ENCODE measurements around the gene CC2D2B. TPM values are rescaled to one million over a fixed set of nuclear protein-coding genes. Genes with fewer than 3 reads are reported as not detected.
"Not testable (repeated sequence)": the region's sequence is repeated elsewhere in the genome, so short reads cannot be mapped to it uniquely, and the experiment has no call there.

The CC2D2B gene
- total RNA-seq, 1 donor from 2014 or later = 1.6 TPM

DNA sequence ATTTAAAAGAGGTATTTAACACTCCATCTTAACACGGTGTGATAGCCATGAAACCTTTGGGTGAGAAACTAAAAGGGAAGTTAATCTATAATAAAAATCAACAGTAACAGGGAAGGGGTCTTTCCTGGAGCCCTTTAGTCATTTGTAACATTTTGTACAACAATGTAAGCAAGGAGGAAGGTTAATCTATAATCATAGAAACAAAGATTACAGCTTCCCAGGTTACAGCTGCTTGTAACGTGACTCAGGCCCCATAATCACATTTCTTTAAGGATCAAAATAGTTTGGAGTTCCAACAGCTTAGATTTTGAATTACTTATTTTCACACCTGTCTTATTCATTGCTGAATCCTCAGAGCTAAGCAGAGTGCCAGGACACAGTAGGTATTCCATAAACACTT is 17.9 kb upstream of the CC2D2B start:
- ATAC-seq (no peak), DNase-seq (no peak)
- no peak overlapping the region for H3K27ac ChIP-seq
- no peaks in the 10 kb centered on the region for H3K4me1 ChIP-seq
- no peaks in the 10 kb centered on the region for H3K27me3 ChIP-seq (ENCODE audit: low read depth)
- TF ChIP-seq, protein P1, sequence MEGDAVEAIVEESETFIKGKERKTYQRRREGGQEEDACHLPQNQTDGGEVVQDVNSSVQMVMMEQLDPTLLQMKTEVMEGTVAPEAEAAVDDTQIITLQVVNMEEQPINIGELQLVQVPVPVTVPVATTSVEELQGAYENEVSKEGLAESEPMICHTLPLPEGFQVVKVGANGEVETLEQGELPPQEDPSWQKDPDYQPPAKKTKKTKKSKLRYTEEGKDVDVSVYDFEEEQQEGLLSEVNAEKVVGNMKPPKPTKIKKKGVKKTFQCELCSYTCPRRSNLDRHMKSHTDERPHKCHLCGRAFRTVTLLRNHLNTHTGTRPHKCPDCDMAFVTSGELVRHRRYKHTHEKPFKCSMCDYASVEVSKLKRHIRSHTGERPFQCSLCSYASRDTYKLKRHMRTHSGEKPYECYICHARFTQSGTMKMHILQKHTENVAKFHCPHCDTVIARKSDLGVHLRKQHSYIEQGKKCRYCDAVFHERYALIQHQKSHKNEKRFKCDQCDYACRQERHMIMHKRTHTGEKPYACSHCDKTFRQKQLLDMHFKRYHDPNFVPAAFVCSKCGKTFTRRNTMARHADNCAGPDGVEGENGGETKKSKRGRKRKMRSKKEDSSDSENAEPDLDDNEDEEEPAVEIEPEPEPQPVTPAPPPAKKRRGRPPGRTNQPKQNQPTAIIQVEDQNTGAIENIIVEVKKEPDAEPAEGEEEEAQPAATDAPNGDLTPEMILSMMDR (IDR thresholded peaks at IDR 0.05) = no peak
- H3K9me3 ChIP-seq = no peaks in the 10 kb centered on the region
- no peak overlapping the region for H3K4me3 ChIP-seq
- intact Hi-C loops (cut with DNase I) = no loop called here
- no peaks in the 10 kb centered on the region for H3K36me3 ChIP-seq

DNA sequence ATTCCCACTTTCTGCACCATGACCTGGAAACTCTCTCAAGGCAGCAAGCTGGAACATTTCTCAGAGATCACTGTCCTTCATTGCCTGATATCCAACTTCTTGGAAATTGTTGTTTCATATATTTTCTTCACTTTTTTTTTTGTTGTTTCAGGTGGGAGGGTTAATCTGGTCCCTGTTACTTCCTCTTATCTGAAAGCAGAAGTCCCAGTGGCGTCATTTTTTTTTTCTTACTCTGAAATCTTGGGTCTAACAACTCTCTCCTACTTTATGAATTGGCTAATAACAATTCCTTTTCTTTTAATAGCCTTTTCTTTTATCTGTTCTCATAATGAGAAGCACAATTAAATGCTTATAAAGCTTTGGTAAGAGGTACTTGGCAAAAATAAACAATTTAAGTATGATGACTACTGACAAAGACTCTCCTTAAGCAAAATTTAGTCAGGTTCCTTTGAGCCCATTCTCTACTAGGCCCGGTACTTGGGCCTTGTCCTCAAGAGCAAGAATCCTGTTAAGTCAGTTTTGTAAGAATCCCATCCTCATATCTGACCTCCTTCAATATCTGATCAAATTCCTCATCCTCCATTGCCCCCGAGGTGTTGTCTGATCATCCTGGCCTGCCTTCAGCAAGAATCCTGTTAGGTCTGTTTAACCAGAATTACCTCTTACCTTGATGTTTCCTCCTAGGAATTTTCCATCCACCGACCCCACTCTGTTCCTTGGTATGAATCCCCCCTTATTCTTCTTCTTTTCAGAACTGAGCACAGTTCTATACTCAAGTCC is 11.5 kb upstream of the CC2D2B start:
- H3K27me3 ChIP-seq (ENCODE audit: low read depth) = no peaks in the 10 kb centered on the region
- intact Hi-C loops (cut with DNase I) = no loop called here
- H3K4me3 ChIP-seq = no peak overlapping the region
- no peaks in the 10 kb centered on the region for H3K4me1 ChIP-seq
- DNase-seq (no peak), ATAC-seq (no peak)
- no peak overlapping the region for H3K27ac ChIP-seq
- TF ChIP-seq, protein P1 (IDR thresholded peaks at IDR 0.05) = no peak
- H3K9me3 ChIP-seq = no peaks in the 10 kb centered on the region
- peaks cover 11% of the 10 kb centered on the region for H3K36me3 ChIP-seq

DNA sequence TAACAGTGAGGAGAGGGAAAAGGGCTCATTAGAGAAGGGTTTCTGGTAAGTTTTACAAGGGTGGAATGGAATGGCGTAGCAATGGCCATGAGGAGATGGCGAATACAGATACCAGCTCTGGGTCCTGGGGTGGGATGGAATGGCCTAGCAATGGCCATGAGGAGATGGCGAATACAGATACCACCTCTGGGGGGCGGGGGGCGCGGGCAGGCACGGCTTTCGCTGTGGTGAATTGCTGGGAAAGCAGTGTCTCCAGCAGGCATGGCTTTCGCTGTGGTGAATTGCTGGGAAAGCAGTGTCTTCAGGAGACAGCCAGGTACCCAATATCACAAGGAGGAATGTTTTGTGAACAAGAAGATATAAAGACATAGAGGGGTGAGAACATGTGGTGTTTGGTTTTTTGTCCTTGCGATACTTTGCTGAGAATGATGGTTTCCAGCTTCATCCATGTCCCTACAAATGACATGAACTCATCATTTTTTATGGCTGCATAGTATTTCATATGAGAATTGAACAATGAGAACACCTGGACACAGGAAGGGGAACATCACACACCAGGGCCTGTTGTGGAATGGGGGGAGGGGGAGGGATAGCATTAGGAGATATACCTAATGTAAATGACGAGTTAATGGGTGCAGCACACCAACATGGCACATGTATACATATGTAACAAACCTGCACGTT is 1.7 kb upstream of the CC2D2B start:
- H3K9me3 ChIP-seq; intact Hi-C loops (cut with DNase I); H3K27ac ChIP-seq; ATAC-seq; H3K4me1 ChIP-seq; H3K4me3 ChIP-seq; DNase-seq; H3K27me3 ChIP-seq (ENCODE audit: low read depth): not testable (repeated sequence)
- peaks cover 17% of the 10 kb centered on the region for H3K36me3 ChIP-seq

DNA sequence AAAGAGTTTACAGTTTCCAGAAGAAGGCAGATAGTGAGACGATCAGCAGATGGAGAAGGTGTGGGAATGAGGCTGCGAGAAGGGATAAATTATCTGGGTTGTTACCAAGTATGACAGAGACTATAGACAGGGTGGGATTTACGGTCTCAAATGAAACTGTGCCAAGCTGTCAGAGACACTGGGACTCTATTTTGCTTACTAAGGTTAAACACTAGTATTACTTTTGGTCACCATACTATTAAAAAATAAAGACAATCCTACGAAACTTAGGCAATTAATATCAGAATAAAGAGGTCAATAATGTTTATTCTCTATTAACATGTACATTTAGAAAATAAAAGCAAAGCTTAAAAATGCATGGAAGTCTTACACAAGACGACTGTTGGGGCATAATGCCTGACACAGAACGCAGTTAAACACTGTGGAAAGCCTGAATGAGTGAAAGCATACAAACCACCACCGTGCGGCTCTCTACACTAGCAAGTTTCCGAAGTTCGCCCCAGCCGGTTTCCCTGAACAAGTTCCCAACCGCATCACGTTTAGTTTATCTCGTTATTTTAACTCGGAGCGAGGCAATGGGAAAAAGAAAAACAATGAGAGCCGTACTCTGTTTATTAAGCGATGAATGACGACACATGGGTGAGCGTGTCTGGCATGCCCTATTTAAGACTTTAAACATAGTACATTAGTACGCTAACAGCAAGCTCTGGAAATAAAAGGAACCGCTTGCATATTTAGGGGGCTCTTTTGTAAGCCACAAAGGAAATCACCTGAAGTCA is 909 bp upstream of the CC2D2B start:
- ATAC-seq (peak; percentile 59 to 63), DNase-seq (peak; percentile 50)
- peak overlapping the region; percentile 77 for H3K27ac ChIP-seq
- peaks cover 5% of the 10 kb centered on the region for H3K4me1 ChIP-seq
- H3K4me3 ChIP-seq = peak overlapping the region; percentile 78
- no peaks in the 10 kb centered on the region for H3K9me3 ChIP-seq
- H3K36me3 ChIP-seq = peaks cover 17% of the 10 kb centered on the region
- intact Hi-C loops (cut with DNase I) = no loop called here
- no peaks in the 10 kb centered on the region for H3K27me3 ChIP-seq (ENCODE audit: low read depth)
- TF ChIP-seq, protein P1 (IDR thresholded peaks at IDR 0.05) = no peak

DNA sequence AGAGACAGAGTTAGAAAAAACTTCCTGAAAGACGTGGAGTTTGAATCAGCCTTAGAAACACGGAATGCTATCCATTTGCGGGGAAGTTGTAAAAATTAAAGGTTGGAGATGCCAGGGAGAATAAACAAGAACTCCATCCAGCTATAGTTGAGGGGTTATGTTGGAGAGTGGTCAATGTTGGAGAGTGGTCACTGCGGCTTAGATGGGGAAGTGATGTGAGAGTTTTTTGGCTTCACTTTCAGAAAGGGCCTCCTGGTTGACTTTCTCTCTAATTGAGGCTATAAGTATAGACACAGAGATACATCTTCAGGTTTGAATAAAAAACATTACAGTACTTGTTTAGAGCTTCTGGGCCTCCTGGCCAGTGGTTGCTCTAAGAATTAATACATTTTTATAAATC is 675 bp downstream of the CC2D2B start:
- ATAC-seq (no peak), DNase-seq (no peak)
- H3K9me3 ChIP-seq = no peaks in the 10 kb centered on the region
- TF ChIP-seq, protein P1 (IDR thresholded peaks at IDR 0.05) = no peak
- peaks cover 6% of the 10 kb centered on the region for H3K36me3 ChIP-seq
- no peaks in the 10 kb centered on the region for H3K27me3 ChIP-seq (ENCODE audit: low read depth)
- H3K4me1 ChIP-seq = peaks cover 5% of the 10 kb centered on the region
- H3K4me3 ChIP-seq = peak overlapping the region; percentile 78
- intact Hi-C loops (cut with DNase I) = no loop called here
- H3K27ac ChIP-seq = no peak overlapping the region

All from lower lobe of right lung (tissue), 2 donors.